PC-3 (cell line): ENCODE measurements around the gene DMAC2.

Experiments
- CTCF ChIP-seq: fragments of 300-600 bp; sonication (generic); conservative IDR thresholded peaks from 2 replicates; pipeline ENCODE4 v1.5.1; 2017; ENCODE audit warnings: antibody characterized with exemption, low read depth, mild to moderate bottlenecking, low read length
- EZH2 ChIP-seq: fragments of 300-600 bp; sonication (generic); IDR thresholded peaks from one replicate; pipeline ENCODE4 v1.6.1; 2017; ENCODE audit warnings: antibody characterized with exemption, mild to moderate bottlenecking, low read length; ENCODE audit not compliant: unreplicated experiment
- EZH2phosphoT487 ChIP-seq: fragments of 300-600 bp; sonication (generic); IDR thresholded peaks from 2 replicates; pipeline ENCODE4 v1.6.1; 2018; ENCODE audit warnings: mild to moderate bottlenecking, antibody characterized with exemption, low read length, borderline replicate concordance

- TF ChIP-seq CTCF (no peak), EZH2 (no peak), EZH2phosphoT487 (no peak)
These were observed 12.6 kb downstream of the DMAC2 start, which contains the start of gene B3GNT8 for GRCh38 chr19:41426952-41427646.
